K562 (cell line): ENCODE data around the gene MGST2. TPM values are rescaled to one million over a fixed set of nuclear protein-coding genes. Genes with fewer than 3 reads are reported as not detected.
A peak's percentile ranks its signal among the peaks of the same experiment; 100 is the strongest.

ENCODE experiments used
- ATAC-seq: fragments of 200-7000 bp; cut with Tn5 transposase; 3 replicates; pipeline ENCODE4 v1.9.1; 2020; ENCODE audit warnings: moderate library complexity
- BruUV-seq: library from RNA; stranded (reverse); fragments of 400-500 nt; replicated peaks from 2 replicates; lab custom pipeline; 2021; lab: Mats Ljungman, UMichigan
- CTCF ChIA-PET: fragments of 300-600 bp; formaldehyde crosslinking; extraction: SDS; loops from one replicate; lab custom pipeline; 2021; ENCODE audit warnings: low intra/inter-chr PET ratio; lab: Yijun Ruan, JAX
- POLR2A ChIA-PET: fragments of 300-600, 350-650 bp; sonication (Branson Sonifier 250); formaldehyde crosslinking; extraction: SDS; loops from one replicate; lab custom pipeline; 2021; ENCODE audit warnings: antibody characterized with exemption, inconsistent platforms; lab: Yijun Ruan, JAX
- DNase-seq, 4 experiments: peaks; one replicate each; pipeline versions ENCODE4 v3.0.0 to v3.0.0-alpha.2; 2011 to 2018; ENCODE audit warnings: low spot score in 3 of 4, mixed read lengths in 3 of 4; ENCODE audit errors: extremely low read depth in 1 of 4
- FAIRE-seq: peaks from 2 replicates; lab custom pipeline; 2011; peaks lifted over from hg19 to GRCh38; lab: Jason Lieb, UNC
- H2AFZ ChIP-seq: 2 replicates; pipeline ENCODE4 v1.6.0; 2011; ENCODE audit warnings: low read depth, low read length, control low read depth, inconsistent platforms
- H3K27ac ChIP-seq: fragments of 200-600 bp; 3 replicates; pipeline ENCODE4 v1.8.0; 2011; ENCODE audit warnings: low read depth, mild to moderate bottlenecking, control low read depth, inconsistent platforms, low read length, moderate library complexity, mixed read lengths; ENCODE audit errors: extremely low read depth
- H3K27me3 ChIP-seq, 2 experiments: fragments of 300-600 bp in 1 of 2; 2 replicates in 1 of 2; 3 replicates in 1 of 2; pipeline versions ENCODE4 v1.6.0 to v1.8.0; 2011; ENCODE audit warnings: inconsistent platforms in 2 of 2, low read length in 2 of 2, mild to moderate bottlenecking in 1 of 2, mixed read lengths in 1 of 2, moderate library complexity in 1 of 2; ENCODE audit not compliant: control insufficient read depth in 2 of 2, insufficient read depth in 2 of 2
- H3K36me3 ChIP-seq: fragments of 300-600 bp; 3 replicates; pipeline ENCODE4 v1.8.0; 2011; ENCODE audit warnings: mild to moderate bottlenecking, low read length, inconsistent platforms; ENCODE audit not compliant: control insufficient read depth, insufficient read depth
- H3K4me1 ChIP-seq, 2 experiments: fragments of 200-600 bp in 1 of 2; replicated peaks in 1 of 2; 2 replicates in 1 of 2; 3 replicates in 1 of 2; pipeline versions ENCODE4 v1.5.1 to v1.8.0; 2011; ENCODE audit warnings: inconsistent platforms in 2 of 2, low read length in 2 of 2, mild to moderate bottlenecking in 1 of 2, mixed read lengths in 1 of 2, moderate library complexity in 1 of 2; ENCODE audit not compliant: control insufficient read depth in 2 of 2, insufficient read depth in 2 of 2
- H3K4me2 ChIP-seq: 2 replicates; pipeline ENCODE4 v1.6.1; 2011; ENCODE audit warnings: low read length, control low read depth, inconsistent platforms, mixed read lengths; ENCODE audit not compliant: insufficient read depth
- H3K4me3 ChIP-seq: fragments of 200-600 bp; sonication (generic), shearing (Covaris generic); 2 replicates; pipeline ENCODE4 v1.5.1; 2016; ENCODE audit warnings: control low read depth, inconsistent platforms
- H3K79me2 ChIP-seq: fragments of 200-600 bp; 3 replicates; pipeline ENCODE4 v1.8.0; 2011; ENCODE audit warnings: low read length, inconsistent platforms; ENCODE audit not compliant: control insufficient read depth, insufficient read depth
- H3K9ac ChIP-seq, 2 experiments: 2 replicates each; pipeline versions ENCODE4 v1.6.0 to v1.6.1; 2011; ENCODE audit warnings: low read depth in 2 of 2, low read length in 2 of 2, control low read depth in 1 of 2, inconsistent platforms in 1 of 2, mild to moderate bottlenecking in 1 of 2, mixed read lengths in 1 of 2; ENCODE audit not compliant: insufficient read depth in 1 of 2
- H3K9me1 ChIP-seq: one replicate; pipeline ENCODE4 v1.6.0; 2011; ENCODE audit warnings: inconsistent platforms, mild to moderate bottlenecking, low read length, moderate library complexity; ENCODE audit not compliant: control insufficient read depth, insufficient read depth
- H3K9me3 ChIP-seq: replicated peaks from 2 replicates; pipeline ENCODE4 v1.5.1; 2011; ENCODE audit warnings: low read depth, low read length, inconsistent platforms; ENCODE audit not compliant: control insufficient read depth, insufficient read depth
- H4K20me1 ChIP-seq: replicated peaks from 2 replicates; pipeline ENCODE4 v1.6.1; 2011; ENCODE audit warnings: low read length, inconsistent platforms, mixed read lengths; ENCODE audit not compliant: control insufficient read depth, insufficient read depth
- ARID1B ChIP-seq: fragments of 450-650 bp; IDR thresholded peaks from 2 replicates; pipeline ENCODE4 v1.6.1; 2016; ENCODE audit warnings: antibody characterized with exemption, mild to moderate bottlenecking, inconsistent platforms
- C11orf30 ChIP-seq: fragments of 450-650 bp; IDR thresholded peaks from 2 replicates; pipeline ENCODE4 v1.6.1; 2016; ENCODE audit warnings: low read depth, mild to moderate bottlenecking
- CBFA2T3 ChIP-seq: fragments of 450-650 bp; IDR thresholded peaks from 2 replicates; pipeline ENCODE4 v1.6.1; 2017
- EP300 ChIP-seq: IDR thresholded peaks from 2 replicates; pipeline ENCODE4 v1.6.1; 2012; ENCODE audit warnings: low read length, improper control_type of control experiment
- FOXK2 ChIP-seq, 2 experiments: fragments of 450-650 bp; IDR thresholded peaks in 1 of 2; conservative IDR thresholded peaks in 1 of 2; 2 replicates each; pipeline ENCODE4 v1.6.1; 2016; ENCODE audit warnings: low read depth in 2 of 2, mild to moderate bottlenecking in 1 of 2
- HOXB6 ChIP-seq: fragments of 250-450 bp; sonication (Bioruptor Pico); IDR thresholded peaks from 2 replicates; pipeline ENCODE4 v1.5.1; 2022; ENCODE audit warnings: mild to moderate bottlenecking, borderline replicate concordance
- KLF16 ChIP-seq: IDR thresholded peaks from 2 replicates; pipeline ENCODE4 v1.6.1; 2016; ENCODE audit warnings: antibody characterized with exemption
- MAFF ChIP-seq: IDR thresholded peaks from 2 replicates; pipeline ENCODE4 v1.6.1; 2012; ENCODE audit warnings: low read length, improper control_type of control experiment
- MAFG ChIP-seq: fragments of 450-650 bp; conservative IDR thresholded peaks from 2 replicates; pipeline ENCODE4 v1.6.1; 2016; ENCODE audit warnings: missing genetic modification characterization, missing compliant biosample characterization
- RAD51 ChIP-seq: fragments of 450-650 bp; IDR thresholded peaks from 2 replicates; pipeline ENCODE4 v1.7.1; 2016; ENCODE audit warnings: low read depth, mild to moderate bottlenecking, borderline replicate concordance
- RREB1 ChIP-seq: fragments of 250-450 bp; sonication (Bioruptor Pico); IDR thresholded peaks from 2 replicates; pipeline ENCODE4 v1.4.0; 2020
- SPI1 ChIP-seq: IDR thresholded peaks from 2 replicates; pipeline ENCODE4 v1.6.1; 2011; ENCODE audit warnings: low read depth, low read length, control low read depth, borderline replicate concordance
- TCF3 ChIP-seq: sonication (generic); formaldehyde crosslinking; IDR thresholded peaks from 2 replicates; pipeline ENCODE4 v1.4.0; 2020; ENCODE audit warnings: mild to moderate bottlenecking, missing genetic modification reagents
- ZNF316 ChIP-seq: fragments of 450-650 bp; IDR thresholded peaks from 2 replicates; pipeline ENCODE4 v1.6.1; 2016
- WGBS: fragments of 100-300 bp; shearing (Covaris generic); methylation state at CpG from one replicate; pipeline ENCODE4 v1.1.6; 2016; ENCODE audit warnings: low coverage, mixed read lengths; ENCODE audit not compliant: insufficient coverage; ENCODE audit errors: missing lambda C conversion rate; 5-methylcytosine and 5-hydroxymethylcytosine counted together
- in situ Hi-C: fragments of 300-500 bp; cut with MboI; formaldehyde crosslinking; loops from 4 replicates; pipeline ENCODE4 v1.15.0; 2018; ENCODE audit warnings: inconsistent platforms, mixed read lengths
- intact Hi-C: fragments of 100-400 bp; cut with micrococcal nuclease; formaldehyde crosslinking; loops from 2 replicates; pipeline ENCODE4 v1.14.2; 2022
- polyA plus RNA-seq, 8 experiments: library from polyadenylated mRNA; depleted of rRNA in 4 of 8; stranded (reverse) in 5 of 8; unstranded in 3 of 8; fragments of >200 nt; fragmentation: Nextera tagmentation in 2 of 8; fragmentation: Illumina TruSeq in 1 of 8; extraction: Ambion mirVana in 2 of 8; extraction: Trizol in 1 of 8; gene quantifications; 2 replicates each; pipeline versions ENCODE4 v1.2.1 to v1.2.3, GENCODE V29; 2011 to 2014; ENCODE audit warnings: inconsistent platforms in 1 of 8, missing spikeins in 1 of 8
- total RNA-seq, 7 experiments: library from RNA; depleted of rRNA in 6 of 7; stranded (reverse); fragments of >200 nt in 6 of 7; fragmentation: Illumina TruSeq in 2 of 7; extraction: Trizol in 2 of 7; gene quantifications; 2 replicates each; pipeline versions ENCODE4 v1.2.1 to v1.2.3, GENCODE V29; 2011 to 2021; ENCODE audit warnings: low replicate concordance in 1 of 7

MGST2 gene
- total and polyA plus RNA-seq, 9 of the 15 experiments (the other 6 are each of a cell fraction or from before 2014, with no cell fraction given) = 38.7 to 115 (median 84.6) TPM

- Histone ChIP-seq H3K27me3 (peaks cover 0 to 10% of the 10 kb centered on the region in 2 experiments; a peak in 2 of 5 replicates), H3K4me2 (no peak overlapping the region), H3K9me3 (no peaks in the 10 kb centered on the region), H3K9me1 (no peaks in the 10 kb centered on the region), H3K9ac (no peak overlapping the region), H3K4me3 (no peak overlapping the region), H3K79me2 (no peaks in the 10 kb centered on the region), H3K36me3 (no peaks in the 10 kb centered on the region), H3K4me1 (peaks cover 0 to 8% of the 10 kb centered on the region in 2 experiments; a peak in 2 of 5 replicates), H3K27ac (no peak overlapping the region), H4K20me1 (no peaks in the 10 kb centered on the region), H2AFZ (0 out of 2 replicates have a peak overlapping the region, but pooled peaks have one; percentile 13)
- BruUV-seq = no TSS peak
- WGBS = 0% methylated on average over 4 of the region's 4 CpGs
- CTCF ChIA-PET = no interaction called here
- in situ Hi-C loops (no loop called here), intact Hi-C loops (loop anchor here (2.0 kb wide), 1 partner anchor 76 kb away; no protein-coding TSS in a partner anchor)
- DNase-seq (peak in 2 of 4 experiments; percentile 42 to 48), ATAC-seq (peak; percentile 79), FAIRE-seq (peak; percentile 83)
- POLR2A ChIA-PET = interaction anchor here (0.6 to 1.5 kb wide), 5 partner anchors 9 to 271 kb away, joined by 3 to 4 read pairs (median 3); no protein-coding TSS in a partner anchor
- TF ChIP-seq HOXB6 (CRISPR knock-in tag) = no peak
- TF ChIP-seq KLF16 = 0 out of 2 replicates have a peak, but pooled peaks have one; percentile 5
- TF ChIP-seq ZNF316 = peak; percentile 73
- peak; percentile 46; the same call in 1 of the 2 replicates for TF ChIP-seq MAFG (tag)
- TF ChIP-seq FOXK2 (conservative IDR thresholded peaks at IDR 0.05 in 1 of 2, IDR thresholded peaks at IDR 0.05 in 1 of 2; ENCODE audit: low read depth in 2 of 2) = peak in 1 of 2 experiments; percentile 50; a peak in 1 of 4 replicates
- no peak for TF ChIP-seq RREB1 (CRISPR knock-in tag)
- TF ChIP-seq TCF3 (CRISPR knock-in tag) = peak; percentile 40; the same call in 1 of the 2 replicates
- peak; percentile 59 for TF ChIP-seq CBFA2T3
- peak; percentile 10; the same call in 1 of the 2 replicates for TF ChIP-seq SPI1
- peak; percentile 39 for TF ChIP-seq ARID1B
- TF ChIP-seq MAFF = peak; percentile 30; the same call in 1 of the 2 replicates
- TF ChIP-seq C11orf30 = peak; percentile 74
- no peak for TF ChIP-seq RAD51
- peak; percentile 20; the same call in 1 of the 2 replicates for TF ChIP-seq EP300
Measured at GRCh38 chr4:139732991-139733570, 67.5 kb downstream of the MGST2 start.
